ENCODE measurements around the gene PRKAR2B. TPM values are rescaled to one million over a fixed set of nuclear protein-coding genes. Genes with fewer than 3 reads are reported as not detected.

PRKAR2B gene
- total and polyA plus RNA-seq, 4 donors, result 1.7 to 4.8 (median 3.3) TPM

GRCh38 chr7:107024906-107025305, 19.6 kb upstream of the PRKAR2B start:
- Histone ChIP-seq H3K4me3 (ENCODE audit: low read length in 2 of 2) (no peak overlapping the region), H3K36me3 (ENCODE audit: control insufficient read depth in 1 of 2, insufficient read depth in 2 of 2, low read length in 1 of 2) (no peaks in the 10 kb centered on the region), H3K9me3 (ENCODE audit: control insufficient read depth, low read length) (peaks cover 2% of the 10 kb centered on the region), H3K4me1 (ENCODE audit: control insufficient read depth in 1 of 2, insufficient read depth in 2 of 2, low read length in 2 of 2) (no peaks in the 10 kb centered on the region), H3K27ac (ENCODE audit: low read depth in 1 of 2, low read length in 2 of 2) (no peak overlapping the region), H3K27me3 (ENCODE audit: control insufficient read depth in 1 of 2, insufficient read depth in 2 of 2, low read length in 1 of 2) (no peaks in the 10 kb centered on the region)
- WGBS, 2 donors, result 95 to 97% methylated on average over 2 of the region's 2 CpGs
- intact Hi-C loops (cut with DNase I), result no loop called here
- ATAC-seq (ENCODE audit: low FRiP score) (no peak), DNase-seq (no peak)

GRCh38 chr7:107025449-107026103, 18.9 kb upstream of the PRKAR2B start:
- WGBS, 2 donors, result 92 to 96% methylated on average over 2 of the region's 2 CpGs
- Histone ChIP-seq H3K4me3 (ENCODE audit: low read length in 2 of 2) (no peak overlapping the region), H3K9me3 (ENCODE audit: control insufficient read depth, low read length) (peaks cover 2% of the 10 kb centered on the region), H3K27ac (ENCODE audit: low read depth in 1 of 2, low read length in 2 of 2) (no peak overlapping the region), H3K4me1 (ENCODE audit: control insufficient read depth in 1 of 2, insufficient read depth in 2 of 2, low read length in 2 of 2) (no peaks in the 10 kb centered on the region), H3K27me3 (ENCODE audit: control insufficient read depth in 1 of 2, insufficient read depth in 2 of 2, low read length in 1 of 2) (no peaks in the 10 kb centered on the region), H3K36me3 (ENCODE audit: control insufficient read depth in 1 of 2, insufficient read depth in 2 of 2, low read length in 1 of 2) (no peaks in the 10 kb centered on the region)
- DNase-seq (no peak), ATAC-seq (ENCODE audit: low FRiP score) (no peak)
- intact Hi-C loops (cut with DNase I), result no loop called here

GRCh38 chr7:107026166-107026565, 18.3 kb upstream of the PRKAR2B start:
- H3K9me3 ChIP-seq (ENCODE audit: control insufficient read depth, low read length), result peaks cover 2% of the 10 kb centered on the region
- H3K27ac ChIP-seq (ENCODE audit: low read depth in 1 of 2, low read length in 2 of 2), result no peak overlapping the region
- no peak overlapping the region for H3K4me3 ChIP-seq (ENCODE audit: low read length in 2 of 2)
- no peaks in the 10 kb centered on the region for H3K27me3 ChIP-seq (ENCODE audit: control insufficient read depth in 1 of 2, insufficient read depth in 2 of 2, low read length in 1 of 2)
- H3K4me1 ChIP-seq (ENCODE audit: control insufficient read depth in 1 of 2, insufficient read depth in 2 of 2, low read length in 2 of 2), result no peaks in the 10 kb centered on the region
- 75 to 82% methylated on average over 5 of the region's 5 CpGs for WGBS, 2 donors
- no peak for ATAC-seq (ENCODE audit: low FRiP score)
- intact Hi-C loops (cut with DNase I), result no loop called here
- no peaks in the 10 kb centered on the region for H3K36me3 ChIP-seq (ENCODE audit: control insufficient read depth in 1 of 2, insufficient read depth in 2 of 2, low read length in 1 of 2)
- no peak for DNase-seq

GRCh38 chr7:107027208-107027607, 17.3 kb upstream of the PRKAR2B start:
- WGBS, 2 donors, result 87 to 92% methylated on average over 2 of the region's 2 CpGs
- DNase-seq (no peak), ATAC-seq (ENCODE audit: low FRiP score) (no peak)
- Histone ChIP-seq H3K27me3 (ENCODE audit: control insufficient read depth in 1 of 2, insufficient read depth in 2 of 2, low read length in 1 of 2) (no peaks in the 10 kb centered on the region), H3K36me3 (ENCODE audit: control insufficient read depth in 1 of 2, insufficient read depth in 2 of 2, low read length in 1 of 2) (no peaks in the 10 kb centered on the region), H3K9me3 (ENCODE audit: control insufficient read depth, low read length) (peaks cover 2% of the 10 kb centered on the region), H3K27ac (ENCODE audit: low read depth in 1 of 2, low read length in 2 of 2) (no peak overlapping the region), H3K4me1 (ENCODE audit: control insufficient read depth in 1 of 2, insufficient read depth in 2 of 2, low read length in 2 of 2) (no peaks in the 10 kb centered on the region), H3K4me3 (ENCODE audit: low read length in 2 of 2) (no peak overlapping the region)
- intact Hi-C loops (cut with DNase I), result no loop called here

GRCh38 chr7:107029061-107029763, 15.3 kb upstream of the PRKAR2B start:
- Histone ChIP-seq H3K27ac (ENCODE audit: low read depth in 1 of 2, low read length in 2 of 2) (no peak overlapping the region), H3K4me1 (ENCODE audit: control insufficient read depth in 1 of 2, insufficient read depth in 2 of 2, low read length in 2 of 2) (no peaks in the 10 kb centered on the region), H3K4me3 (ENCODE audit: low read length in 2 of 2) (no peak overlapping the region), H3K27me3 (ENCODE audit: control insufficient read depth in 1 of 2, insufficient read depth in 2 of 2, low read length in 1 of 2) (no peaks in the 10 kb centered on the region), H3K9me3 (ENCODE audit: control insufficient read depth, low read length) (no peaks in the 10 kb centered on the region), H3K36me3 (ENCODE audit: control insufficient read depth in 1 of 2, insufficient read depth in 2 of 2, low read length in 1 of 2) (no peaks in the 10 kb centered on the region)
- ATAC-seq (ENCODE audit: low FRiP score) (no peak), DNase-seq (no peak)
- WGBS, 2 donors, result 59 to 63% methylated on average over 5 of the region's 5 CpGs
- intact Hi-C loops (cut with DNase I), result no loop called here

- DNase-seq (no peak), ATAC-seq (ENCODE audit: low FRiP score) (no peak)
- Histone ChIP-seq H3K27me3 (ENCODE audit: control insufficient read depth in 1 of 2, insufficient read depth in 2 of 2, low read length in 1 of 2) (no peaks in the 10 kb centered on the region), H3K36me3 (ENCODE audit: control insufficient read depth in 1 of 2, insufficient read depth in 2 of 2, low read length in 1 of 2) (no peaks in the 10 kb centered on the region), H3K4me1 (ENCODE audit: control insufficient read depth in 1 of 2, insufficient read depth in 2 of 2, low read length in 2 of 2) (no peaks in the 10 kb centered on the region), H3K9me3 (ENCODE audit: control insufficient read depth, low read length) (no peaks in the 10 kb centered on the region), H3K4me3 (ENCODE audit: low read length in 2 of 2) (no peak overlapping the region), H3K27ac (ENCODE audit: low read depth in 1 of 2, low read length in 2 of 2) (no peak overlapping the region)
- 13 to 14% methylated on average over 4 of the region's 4 CpGs for WGBS, 2 donors
- intact Hi-C loops (cut with DNase I), result no loop called here
Measured at GRCh38 chr7:107029764-107030286, 14.7 kb upstream of the PRKAR2B start.

GRCh38 chr7:107032050-107032449, 12.5 kb upstream of the PRKAR2B start:
- Histone ChIP-seq H3K4me3 (ENCODE audit: low read length in 2 of 2) (no peak overlapping the region), H3K9me3 (ENCODE audit: control insufficient read depth, low read length) (peaks cover 2% of the 10 kb centered on the region), H3K36me3 (ENCODE audit: control insufficient read depth in 1 of 2, insufficient read depth in 2 of 2, low read length in 1 of 2) (no peaks in the 10 kb centered on the region), H3K4me1 (ENCODE audit: control insufficient read depth in 1 of 2, insufficient read depth in 2 of 2, low read length in 2 of 2) (no peaks in the 10 kb centered on the region), H3K27me3 (ENCODE audit: control insufficient read depth in 1 of 2, insufficient read depth in 2 of 2, low read length in 1 of 2) (no peaks in the 10 kb centered on the region), H3K27ac (ENCODE audit: low read depth in 1 of 2, low read length in 2 of 2) (no peak overlapping the region)
- 81 to 88% methylated on average over 2 of the region's 2 CpGs for WGBS, 2 donors
- ATAC-seq (ENCODE audit: low FRiP score) (no peak), DNase-seq (no peak)
- intact Hi-C loops (cut with DNase I), result no loop called here

GRCh38 chr7:107032720-107033438, 11.6 kb upstream of the PRKAR2B start:
- intact Hi-C loops (cut with DNase I), result no loop called here
- Histone ChIP-seq H3K9me3 (ENCODE audit: control insufficient read depth, low read length) (peaks cover 2% of the 10 kb centered on the region), H3K27ac (ENCODE audit: low read depth in 1 of 2, low read length in 2 of 2) (no peak overlapping the region), H3K4me3 (ENCODE audit: low read length in 2 of 2) (no peak overlapping the region), H3K27me3 (ENCODE audit: control insufficient read depth in 1 of 2, insufficient read depth in 2 of 2, low read length in 1 of 2) (no peaks in the 10 kb centered on the region), H3K4me1 (ENCODE audit: control insufficient read depth in 1 of 2, insufficient read depth in 2 of 2, low read length in 2 of 2) (no peaks in the 10 kb centered on the region), H3K36me3 (ENCODE audit: control insufficient read depth in 1 of 2, insufficient read depth in 2 of 2, low read length in 1 of 2) (no peaks in the 10 kb centered on the region)
- 92 to 96% methylated on average over 8 of the region's 8 CpGs for WGBS, 2 donors
- DNase-seq, result no peak
- ATAC-seq (ENCODE audit: low FRiP score), result no peak

Measured in aorta (tissue), 5 donors.